Small intestine (tissue), 7 donors: ENCODE data around the gene RBM43. TPM values are rescaled to one million over a fixed set of nuclear protein-coding genes. Genes with fewer than 3 reads are reported as not detected.
A peak's percentile ranks its signal among the peaks of the same experiment; 100 is the strongest.
"Not testable (repeated sequence)": the region's sequence is repeated elsewhere in the genome, so short reads cannot be mapped to it uniquely, and the experiment has no call there.

Source experiments
- DNase-seq, 2 donors: peaks; one replicate each; pipeline versions ENCODE4 v3.0.0 to v3.0.0-alpha.2; 2013
- FAIRE-seq: peaks from 2 replicates; lab custom pipeline; 2012; peaks lifted over from hg19 to GRCh38; lab: Jason Lieb, UNC
- H3K27ac ChIP-seq, 3 donors: one replicate each; pipeline ENCODE4 v1.5.1; 2013; ENCODE audit warnings: low read length in 2 of 3, mild to moderate bottlenecking in 2 of 3, control low read depth in 1 of 3, inconsistent platforms in 1 of 3, low read depth in 1 of 3, moderate library complexity in 1 of 3
- H3K27me3 ChIP-seq, 3 donors: one replicate each; pipeline ENCODE4 v1.6.1; 2013; ENCODE audit warnings: low read length in 3 of 3, inconsistent platforms in 1 of 3; ENCODE audit not compliant: control insufficient read depth in 3 of 3, insufficient read depth in 3 of 3
- H3K36me3 ChIP-seq, 3 donors: one replicate each; pipeline ENCODE4 v1.6.1; 2013; ENCODE audit warnings: low read length in 3 of 3, inconsistent platforms in 1 of 3, low read depth in 1 of 3, mild to moderate bottlenecking in 1 of 3, moderate library complexity in 1 of 3; ENCODE audit not compliant: control insufficient read depth in 3 of 3, insufficient read depth in 2 of 3
- H3K4me1 ChIP-seq, 3 donors: one replicate each; pipeline ENCODE4 v1.6.1; 2013; ENCODE audit warnings: low read length in 2 of 3, inconsistent platforms in 1 of 3, low read depth in 1 of 3, mild to moderate bottlenecking in 1 of 3, moderate library complexity in 1 of 3; ENCODE audit not compliant: control insufficient read depth in 3 of 3, insufficient read depth in 2 of 3
- H3K4me3 ChIP-seq, 3 donors: one replicate each; pipeline ENCODE4 v1.5.1; 2013; ENCODE audit warnings: low read length in 3 of 3, control low read depth in 1 of 3, inconsistent platforms in 1 of 3, low read depth in 1 of 3, mild to moderate bottlenecking in 1 of 3, moderate library complexity in 1 of 3
- H3K9me3 ChIP-seq, 2 donors: one replicate each; pipeline ENCODE4 v1.6.1; 2013; ENCODE audit warnings: low read depth in 1 of 2, low read length in 1 of 2; ENCODE audit not compliant: control insufficient read depth in 2 of 2, insufficient read depth in 1 of 2
- WGBS, 3 donors: extraction: QIAGEN DNeasy Blood & Tissue Kit; methylation state at CpG; one replicate each; pipeline ENCODE4 v1.1.7; 2013; 5-methylcytosine and 5-hydroxymethylcytosine counted together
- polyA plus RNA-seq, 4 donors: library from polyadenylated mRNA; stranded (reverse) in 3 of 4; unstranded in 1 of 4; fragments of 200-250 nt in 3 of 4; fragments of 120-200 nt in 1 of 4; gene quantifications; one replicate each; pipeline versions ENCODE4 v1.2.1 to v1.2.3, GENCODE V29; 2013
- donor health status: healthy with polysubstance abuse.
- donor health status: control.
- donor health status: control.
- donor health status: Bipolar disorder and iron deficiency.
- donor health status: healthy.

Gene RBM43
- polyA plus RNA-seq, 4 donors = 0.81 to 4.0 (median 2.2) TPM

GRCh38 chr2:151295926-151296325, 34.3 kb upstream of the RBM43 start:
- not testable (repeated sequence) for H3K9me3 ChIP-seq, H3K4me1 ChIP-seq, H3K27ac ChIP-seq, H3K4me3 ChIP-seq, DNase-seq, H3K36me3 ChIP-seq, H3K27me3 ChIP-seq, FAIRE-seq
- 89 to 96% (median 90%) methylated on average over 7 to 35 of the region's 35 CpGs for WGBS, 3 donors

GRCh38 chr2:151292546-151292945, 30.9 kb upstream of the RBM43 start:
- Histone ChIP-seq H3K4me1 (peaks cover 0 to 4% (median 0%) of the 10 kb centered on the region in 3 donors), H3K27ac (no peak overlapping the region), H3K9me3 (peaks cover 0 to 6% of the 10 kb centered on the region in 2 donors), H3K27me3 (no peaks in the 10 kb centered on the region), H3K4me3 (no peak overlapping the region), H3K36me3 (peaks cover 0 to 4% (median 0%) of the 10 kb centered on the region in 3 donors)
- DNase-seq = no peak
- FAIRE-seq = no peak

GRCh38 chr2:151292141-151292540, 30.5 kb upstream of the RBM43 start:
- peak in 1 of 2 donors; percentile 10 for DNase-seq
- peaks cover 0 to 6% of the 10 kb centered on the region in 2 donors for H3K9me3 ChIP-seq
- 75 to 83% (median 81%) methylated on average over 2 of the region's 2 CpGs for WGBS, 3 donors

GRCh38 chr2:151291224-151291623, 29.6 kb upstream of the RBM43 start:
- peaks cover 0 to 4% of the 10 kb centered on the region in 2 donors for H3K9me3 ChIP-seq
- H3K36me3 ChIP-seq = peaks cover 0 to 4% (median 0%) of the 10 kb centered on the region in 3 donors
- peaks cover 0 to 6% (median 0%) of the 10 kb centered on the region in 3 donors for H3K4me1 ChIP-seq
- no peak overlapping the region for H3K27ac ChIP-seq
- no peak for FAIRE-seq
- DNase-seq = no peak
- no peaks in the 10 kb centered on the region for H3K27me3 ChIP-seq
- no peak overlapping the region for H3K4me3 ChIP-seq

More at GRCh38 chr2:151292141-151292540, 30.5 kb upstream of the RBM43 start:
- H3K4me3 ChIP-seq = no peak overlapping the region
- FAIRE-seq = no peak
- peaks cover 0 to 6% (median 0%) of the 10 kb centered on the region in 3 donors for H3K4me1 ChIP-seq
- no peak overlapping the region for H3K27ac ChIP-seq
- H3K36me3 ChIP-seq = peaks cover 0 to 4% (median 0%) of the 10 kb centered on the region in 3 donors
- no peaks in the 10 kb centered on the region for H3K27me3 ChIP-seq

GRCh38 chr2:151289972-151290866, 28.6 kb upstream of the RBM43 start:
- H3K9me3 ChIP-seq = peaks cover 0 to 4% of the 10 kb centered on the region in 2 donors
- 13 to 19% (median 16%) methylated on average over 9 of the region's 9 CpGs for WGBS, 3 donors
- peak overlapping the region; percentile 81 to 84 (median 82) for H3K4me3 ChIP-seq
- H3K4me1 ChIP-seq = peaks cover 0 to 6% (median 0%) of the 10 kb centered on the region in 3 donors
- peak in 1 of 2 donors; percentile 20 for DNase-seq
- peaks cover 0 to 4% (median 0%) of the 10 kb centered on the region in 3 donors for H3K36me3 ChIP-seq
- peak; percentile 78 for FAIRE-seq
- H3K27me3 ChIP-seq = no peaks in the 10 kb centered on the region
- peak overlapping the region; percentile 97 to 100 (median 98) for H3K27ac ChIP-seq

- peak overlapping the region in 1 of 3 donors; percentile 84 for H3K4me3 ChIP-seq
- no peak for DNase-seq
- H3K36me3 ChIP-seq = peaks cover 0 to 4% (median 0%) of the 10 kb centered on the region in 3 donors
- H3K4me1 ChIP-seq = peaks cover 0 to 6% (median 0%) of the 10 kb centered on the region in 3 donors
- FAIRE-seq = no peak
- WGBS, 3 donors = 79 to 89% (median 81%) methylated on average over 5 of the region's 5 CpGs
- peaks cover 0 to 4% of the 10 kb centered on the region in 2 donors for H3K9me3 ChIP-seq
- no peaks in the 10 kb centered on the region for H3K27me3 ChIP-seq
- H3K27ac ChIP-seq = no peak overlapping the region
Measured at GRCh38 chr2:151287513-151288250, 26.0 kb upstream of the RBM43 start.

- FAIRE-seq = no peak
- Histone ChIP-seq H3K4me3 (no peak overlapping the region), H3K4me1 (peaks cover 0 to under 1% (median 0%) of the 10 kb centered on the region in 3 donors), H3K27ac (no peak overlapping the region), H3K9me3 (no peaks in the 10 kb centered on the region), H3K36me3 (peaks cover 5 to 17% (median 11%) of the 10 kb centered on the region in 3 donors), H3K27me3 (no peaks in the 10 kb centered on the region)
- DNase-seq = no peak
- 74 to 92% (median 76%) methylated on average over 4 of the region's 4 CpGs for WGBS, 3 donors
Measured at GRCh38 chr2:151282401-151282800, 20.7 kb upstream of the RBM43 start.

- Histone ChIP-seq H3K36me3 (peaks cover 9 to 21% (median 14%) of the 10 kb centered on the region in 3 donors), H3K4me1 (no peaks in the 10 kb centered on the region), H3K27ac (no peak overlapping the region), H3K27me3 (no peaks in the 10 kb centered on the region), H3K9me3 (no peaks in the 10 kb centered on the region), H3K4me3 (no peak overlapping the region)
- no peak for DNase-seq
- 42 to 92% (median 48%) methylated on average over 4 of the region's 4 CpGs for WGBS, 3 donors
- FAIRE-seq = no peak
Measured at GRCh38 chr2:151280271-151280670, 18.6 kb upstream of the RBM43 start.
